Measurements from ENCODE around the gene ROM1.
"Not testable (repeated sequence)": the region's sequence is repeated elsewhere in the genome, so short reads cannot be mapped to it uniquely, and the experiment has no call there.

ROM1 gene

DNA sequence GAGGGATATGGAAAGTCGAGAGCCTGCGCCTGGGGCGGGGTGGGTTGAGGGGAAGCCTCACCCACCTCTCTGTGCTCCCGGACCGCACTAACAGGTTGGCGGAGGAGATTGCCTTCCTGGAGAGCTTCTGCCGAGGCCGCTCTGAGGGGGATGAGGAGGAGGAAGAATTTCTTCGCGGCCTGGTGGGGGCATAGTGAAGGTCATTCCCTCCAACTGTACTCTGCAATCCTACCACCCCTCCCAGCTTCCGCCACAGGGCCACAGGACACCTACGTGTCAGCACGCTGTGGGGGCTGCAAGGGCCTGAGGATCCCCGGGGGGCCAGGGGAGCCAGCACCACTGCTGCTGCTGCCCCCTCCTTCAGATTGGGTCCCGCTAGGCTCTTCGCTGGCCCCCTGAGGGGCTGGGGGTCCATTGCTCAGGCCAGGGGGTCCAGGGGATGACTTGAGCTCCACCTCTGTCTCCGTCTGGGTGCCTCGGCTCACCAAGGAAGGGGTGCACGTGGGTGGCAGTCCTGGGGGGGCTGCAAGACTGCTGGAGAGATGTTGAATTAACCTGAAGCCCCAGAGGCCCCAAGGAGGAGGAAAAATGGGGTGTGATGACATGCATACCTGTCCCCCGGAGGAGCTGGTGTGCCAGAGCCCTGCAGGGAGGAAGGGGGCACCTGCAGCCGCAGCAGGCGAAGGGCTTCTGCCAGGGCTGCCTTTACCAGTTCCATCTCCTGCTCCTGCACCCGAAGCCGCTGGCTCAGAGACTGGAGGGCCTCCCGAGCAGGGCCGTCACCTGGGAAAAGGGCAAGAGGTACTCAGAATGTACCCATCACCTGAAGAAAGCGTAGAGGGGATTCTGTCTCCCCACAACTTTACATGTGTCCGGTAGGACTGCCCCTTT lies 2.0 kb upstream of the ROM1 start:
- DNase-seq: no peak

DNA sequence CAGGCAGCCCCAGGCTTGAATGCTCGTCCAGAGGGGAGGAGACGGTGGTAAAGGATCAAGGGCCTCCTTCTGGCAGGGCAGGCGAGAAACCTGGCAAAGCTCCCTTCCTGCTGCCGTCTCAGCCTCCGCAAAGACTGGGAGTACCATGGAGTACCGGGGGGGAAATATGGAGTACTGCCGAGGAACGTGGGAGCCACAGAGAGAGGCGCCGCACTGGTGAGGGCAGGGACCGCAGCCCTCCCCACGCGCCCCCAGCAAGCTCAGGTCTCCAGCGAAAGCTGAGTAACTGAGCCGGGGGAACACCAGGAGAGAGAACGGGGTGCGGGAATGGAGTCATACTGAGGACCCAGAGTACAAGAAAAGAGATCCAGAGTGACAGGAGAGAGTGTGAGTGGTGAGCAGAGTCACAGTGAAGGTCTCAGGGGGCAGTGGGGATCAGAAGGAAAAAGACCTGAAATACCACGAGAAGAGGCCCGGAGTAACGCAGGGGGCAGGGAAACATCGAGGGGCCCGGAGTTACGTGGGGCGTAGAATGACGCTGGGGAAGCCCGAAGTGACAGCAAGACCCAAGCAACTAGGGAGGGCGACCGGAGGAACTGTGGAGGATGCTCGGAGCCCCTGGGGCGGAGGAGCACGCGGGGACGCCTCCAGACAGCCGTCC lies 1.2 kb upstream of the ROM1 start:
- DNase-seq: no peak

DNA sequence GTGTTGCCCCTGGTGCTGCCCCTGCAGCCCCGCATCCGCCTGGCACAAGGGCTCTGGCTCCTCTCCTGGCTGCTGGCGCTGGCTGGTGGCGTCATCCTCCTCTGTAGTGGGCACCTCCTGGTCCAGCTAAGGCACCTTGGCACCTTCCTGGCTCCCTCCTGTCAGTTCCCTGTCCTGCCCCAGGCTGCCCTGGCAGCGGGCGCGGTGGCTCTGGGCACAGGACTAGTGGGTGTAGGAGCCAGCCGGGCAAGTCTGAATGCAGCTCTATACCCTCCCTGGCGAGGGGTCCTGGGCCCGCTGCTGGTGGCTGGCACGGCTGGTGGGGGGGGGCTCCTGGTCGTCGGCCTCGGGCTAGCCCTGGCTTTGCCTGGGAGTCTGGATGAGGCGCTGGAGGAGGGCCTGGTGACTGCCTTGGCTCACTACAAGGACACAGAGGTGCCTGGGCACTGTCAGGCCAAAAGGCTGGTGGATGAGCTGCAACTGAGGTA lies 278 bp downstream of the ROM1 start:
- DNase-seq: no peak

DNA sequence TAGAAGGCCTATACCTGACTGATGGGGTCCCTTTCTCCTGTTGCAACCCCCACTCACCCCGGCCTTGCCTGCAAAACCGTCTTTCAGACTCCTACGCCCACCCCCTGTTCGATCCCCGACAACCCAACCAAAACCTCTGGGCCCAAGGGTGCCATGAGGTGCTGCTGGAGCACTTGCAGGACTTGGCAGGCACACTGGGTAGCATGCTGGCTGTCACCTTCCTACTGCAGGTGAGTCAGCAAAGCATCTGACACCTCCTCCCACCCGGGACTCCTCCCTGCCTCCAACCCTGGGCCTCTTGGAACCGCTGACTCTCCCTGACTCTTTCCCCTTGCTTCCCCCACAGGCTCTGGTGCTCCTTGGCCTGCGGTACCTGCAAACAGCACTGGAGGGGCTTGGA lies 1.2 kb downstream of the ROM1 start:
- no peak for DNase-seq

DNA sequence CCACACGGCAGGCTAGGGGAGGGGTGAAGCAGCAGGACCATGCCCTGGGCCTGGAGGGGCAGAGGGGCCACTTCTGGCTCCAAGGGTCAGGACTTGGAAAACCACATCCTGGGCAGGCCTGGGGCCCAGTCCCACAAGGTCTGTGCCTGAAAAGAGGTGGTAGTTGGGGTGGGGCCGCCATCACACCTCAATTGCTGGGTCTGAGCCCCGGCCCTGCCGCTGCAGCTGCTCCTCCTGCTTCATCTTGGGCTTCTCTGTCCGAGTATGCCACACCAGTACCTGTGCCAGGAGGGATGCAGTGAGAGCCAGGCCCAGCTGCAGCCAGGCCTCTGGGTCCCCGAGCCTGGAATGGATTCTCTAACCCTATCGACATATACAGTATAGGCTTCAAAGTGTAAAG lies 2.5 kb downstream of the ROM1 start:
- DNase-seq: no peak

DNA sequence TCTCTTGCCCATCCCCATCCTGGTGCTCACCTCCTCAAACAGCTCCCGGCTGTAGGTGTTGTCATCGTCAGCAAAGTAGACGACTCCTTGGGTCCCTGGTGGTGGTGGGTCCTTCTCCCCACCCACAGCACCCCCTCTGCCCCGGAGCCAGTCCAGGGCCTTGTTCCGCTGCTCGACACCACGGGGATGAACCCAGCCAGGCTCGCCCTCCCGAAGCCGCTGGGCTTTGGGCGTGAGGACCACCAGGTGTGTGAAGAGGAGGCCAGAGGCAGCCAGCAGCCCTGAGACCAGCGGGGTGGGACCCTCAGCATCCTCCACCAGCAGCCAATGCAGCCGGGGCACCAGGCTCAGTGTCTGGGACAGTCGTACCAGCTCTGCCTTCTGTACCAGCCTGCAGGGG lies 3.9 kb downstream of the ROM1 start:
- not testable (repeated sequence) for DNase-seq

DNA sequence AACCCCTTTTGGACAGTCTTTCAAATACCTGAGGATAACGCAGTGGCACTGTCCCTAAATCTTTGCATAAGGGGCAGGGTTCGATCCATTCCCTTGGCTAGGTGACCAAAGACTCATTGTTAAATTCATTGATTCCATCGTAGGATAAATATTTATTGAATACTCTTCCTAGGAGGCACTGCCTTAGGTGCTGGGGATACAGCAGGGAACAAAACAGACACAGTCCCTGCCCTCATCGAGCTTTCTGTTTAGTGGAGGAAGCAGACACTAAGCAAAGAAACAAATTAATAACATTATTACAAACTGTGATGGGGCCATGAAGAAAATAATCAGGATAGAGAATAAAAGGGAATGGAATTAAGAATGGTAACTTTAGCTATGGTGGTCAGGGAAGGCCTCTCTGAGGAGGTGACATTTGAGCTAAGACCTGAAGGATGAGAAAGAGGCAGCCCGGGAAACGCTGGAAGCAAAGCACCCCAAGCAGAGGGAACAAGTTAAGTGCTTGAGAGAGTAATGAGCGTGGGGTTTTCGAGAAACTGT lies 8.0 kb downstream of the ROM1 start:
- no peak for DNase-seq

DNA sequence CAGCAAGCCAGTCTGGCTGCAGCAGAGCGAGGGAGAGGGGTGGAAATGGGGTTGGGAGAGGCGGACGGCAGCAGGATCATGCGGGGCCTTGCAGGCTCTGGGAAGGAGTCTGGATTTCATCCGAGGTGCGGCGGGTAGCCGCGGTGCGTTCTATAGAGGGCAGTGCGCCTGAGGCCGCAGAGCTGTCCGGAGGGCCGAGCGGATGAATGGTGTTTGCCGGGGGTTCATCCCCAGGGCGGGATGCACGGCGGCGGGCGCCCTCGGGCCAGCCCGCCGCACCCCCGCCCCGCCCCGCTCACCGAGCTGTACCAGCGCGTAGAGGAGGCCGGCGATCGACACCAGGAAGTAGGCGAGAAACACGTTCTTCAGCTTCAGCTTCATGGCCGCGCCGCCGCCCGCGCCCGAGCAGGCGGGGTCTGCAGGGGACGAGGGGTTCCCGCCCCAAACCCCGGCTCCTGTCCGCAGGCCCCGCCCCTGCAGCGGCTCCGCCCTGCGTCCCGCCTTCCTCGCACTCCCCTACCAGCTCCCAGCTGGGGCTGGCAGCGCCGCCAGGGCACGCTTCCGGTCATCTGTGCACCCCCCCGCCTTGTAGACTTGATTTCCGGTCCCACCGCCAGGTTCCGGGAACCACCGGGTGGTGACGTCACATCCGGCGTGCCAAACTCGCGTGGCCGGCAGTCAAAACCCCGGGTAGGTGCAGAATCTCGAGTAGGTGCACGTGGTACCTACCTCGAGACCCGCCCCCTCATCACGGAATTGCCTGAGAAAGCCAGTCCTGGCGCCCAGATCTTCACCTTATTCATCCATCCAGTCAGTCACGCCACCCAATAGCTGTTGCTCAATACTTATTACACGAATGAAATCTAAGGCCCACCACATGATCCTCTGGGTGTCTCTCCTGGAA lies 8.8 kb downstream of the ROM1 start, which contains the start of gene B3GAT3:
Gene B3GAT3, minus strand, starts transcription at position 420 of the 904 bp plus-strand sequence. Its CDS starts 39 bp downstream, at position 381.
- DNase-seq: peak; percentile 97

DNA sequence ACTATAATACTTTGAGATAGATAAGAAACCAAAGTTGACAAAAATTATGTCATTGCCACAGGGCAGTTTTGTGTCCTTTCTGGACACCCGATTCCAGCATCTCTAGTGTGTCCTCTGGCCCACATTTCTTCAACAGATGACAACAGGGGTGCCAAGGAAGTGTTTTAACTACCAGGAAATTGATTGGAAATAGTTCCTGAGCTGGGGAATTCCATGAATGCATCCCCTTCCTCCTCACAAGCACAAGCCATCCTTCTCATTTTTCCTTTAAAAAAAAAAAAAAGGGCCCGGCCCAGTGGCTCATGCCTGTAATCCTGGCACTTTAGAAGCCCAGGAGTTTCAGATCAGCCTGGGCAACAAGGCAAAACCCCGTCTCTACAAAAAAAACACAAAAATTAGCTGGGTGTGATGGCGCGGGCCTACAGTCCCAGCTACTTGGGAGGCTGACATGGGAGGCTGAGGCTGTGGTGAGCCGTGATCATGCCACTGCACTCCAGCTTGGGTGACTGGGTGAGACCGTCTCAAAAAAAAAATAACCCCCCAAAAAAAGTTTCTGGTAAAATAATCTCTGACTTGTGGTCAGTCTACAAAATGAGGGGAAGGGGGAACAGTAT lies 9.5 kb downstream of the ROM1 start:
- no peak for DNase-seq

DNA sequence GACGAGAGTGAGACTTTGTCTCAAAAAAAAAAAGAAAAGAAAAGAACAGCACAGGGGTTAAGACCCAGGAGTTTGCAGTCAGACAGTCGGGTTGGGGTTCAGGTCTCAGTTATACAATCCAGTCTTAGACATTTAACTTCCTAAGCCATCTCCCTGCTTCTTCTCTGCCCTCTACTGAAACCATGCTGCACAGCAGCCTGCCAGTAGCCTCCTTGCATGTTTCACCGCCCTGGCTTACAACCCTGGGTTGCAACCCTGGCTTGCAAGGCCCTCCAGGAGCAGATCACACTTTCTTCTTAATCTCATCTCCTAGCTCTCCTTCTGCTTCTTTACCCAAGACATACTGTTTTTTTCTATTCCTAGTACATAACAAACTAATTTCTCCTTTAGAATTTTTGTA lies 14.7 kb downstream of the ROM1 start:
- DNase-seq: no peak

DNA sequence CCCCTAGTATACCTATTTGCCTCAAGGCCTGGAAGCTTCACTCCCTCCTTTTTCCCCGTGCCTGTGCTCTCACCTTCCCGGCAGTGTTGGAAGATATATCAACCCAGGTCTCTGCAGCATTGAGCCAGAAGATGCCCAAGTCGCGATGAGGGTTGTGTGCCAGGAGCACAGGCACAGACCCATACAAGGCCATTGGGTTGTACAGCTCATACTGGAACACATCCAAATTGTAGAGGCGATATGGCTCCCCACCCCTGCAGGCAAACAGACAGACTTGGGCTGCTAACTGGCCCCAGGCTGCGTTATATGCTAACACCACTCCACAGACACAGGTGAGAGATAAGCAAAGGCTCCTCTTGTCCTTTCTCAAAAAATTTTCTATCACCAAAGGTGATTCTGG lies 19.4 kb downstream of the ROM1 start:
- DNase-seq: no peak

DNA sequence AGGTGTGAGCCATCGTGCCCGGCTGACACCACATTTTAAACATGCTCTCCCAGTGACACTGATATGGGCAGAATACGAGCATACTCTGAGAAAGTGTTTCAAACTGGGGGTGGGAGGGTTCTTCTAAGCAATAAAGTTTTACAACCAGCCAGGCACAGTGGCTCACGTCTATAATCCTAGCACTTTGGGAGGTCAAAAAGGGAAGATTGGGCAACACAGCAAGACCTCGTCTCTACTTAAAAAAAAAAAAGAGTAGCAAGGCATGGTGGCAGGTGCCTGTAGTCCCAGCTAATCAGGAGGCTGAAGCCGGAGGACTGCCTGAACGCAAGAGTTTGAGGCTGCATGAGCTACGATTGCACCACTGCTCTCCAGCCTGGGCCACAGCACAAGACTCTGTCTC lies 31.2 kb downstream of the ROM1 start:
- DNase-seq: no peak

DNA sequence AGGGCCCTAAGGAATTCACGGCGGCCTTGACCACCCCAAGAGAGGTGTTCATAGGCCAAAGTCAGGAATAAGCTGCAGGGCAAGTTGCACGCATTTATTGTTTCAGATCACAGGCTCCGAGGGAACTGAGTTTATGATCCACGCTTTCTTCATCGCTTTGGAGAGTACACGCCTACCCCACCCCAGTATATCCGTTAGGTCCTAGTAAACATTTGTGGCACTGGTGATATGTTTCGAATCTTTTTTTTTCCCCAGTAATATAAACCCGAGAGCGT lies 32.6 kb downstream of the ROM1 start:
- no peak for DNase-seq

DNA sequence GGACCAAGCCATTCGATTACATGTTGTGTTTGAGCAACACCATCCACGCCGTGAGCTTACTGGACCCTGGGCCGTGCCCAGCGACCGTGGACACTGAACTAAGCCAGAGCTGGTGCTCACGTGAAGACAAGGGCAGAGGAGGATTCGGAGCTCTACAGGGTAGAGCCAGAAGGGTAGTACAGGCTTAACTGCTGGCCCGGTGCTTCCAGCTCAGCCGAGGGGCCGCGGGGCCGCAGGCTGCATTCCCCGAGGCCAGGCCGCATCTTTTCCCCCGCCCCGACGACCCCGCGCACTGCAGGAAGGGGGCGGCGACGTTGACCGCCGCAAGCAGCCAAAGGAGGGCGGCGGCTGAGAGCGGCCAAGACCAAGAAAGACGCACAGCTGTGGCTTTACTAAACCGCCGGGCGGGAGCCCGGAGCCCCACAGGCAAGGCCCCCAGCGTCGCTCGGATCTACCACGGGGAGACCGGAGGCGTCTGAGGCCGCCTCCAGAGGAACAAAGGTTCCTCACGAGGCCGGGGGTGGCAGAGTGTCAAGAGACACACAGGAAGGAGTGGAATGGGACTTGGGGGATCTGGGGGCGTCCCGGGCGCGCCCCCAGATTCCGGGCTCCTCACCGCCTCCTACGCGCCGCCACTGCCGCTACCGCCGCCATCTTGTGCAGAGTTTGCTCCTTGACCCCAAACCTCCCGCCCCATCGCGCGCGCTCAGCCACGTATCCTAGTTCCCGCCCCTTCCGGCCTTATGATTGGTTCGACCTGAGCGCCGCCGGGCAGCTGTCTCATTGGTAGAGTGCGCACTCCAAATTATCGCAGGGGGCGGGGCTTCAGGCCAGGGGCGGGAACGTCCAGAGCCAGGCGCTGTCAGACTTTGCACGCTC lies 33.1 kb downstream of the ROM1 start, which contains the start of gene GANAB:
Gene GANAB, minus strand, starts transcription at position 668 of the 879 bp plus-strand sequence. Its CDS starts 14 bp downstream, at position 654.
- peak; percentile 98 for DNase-seq

DNA sequence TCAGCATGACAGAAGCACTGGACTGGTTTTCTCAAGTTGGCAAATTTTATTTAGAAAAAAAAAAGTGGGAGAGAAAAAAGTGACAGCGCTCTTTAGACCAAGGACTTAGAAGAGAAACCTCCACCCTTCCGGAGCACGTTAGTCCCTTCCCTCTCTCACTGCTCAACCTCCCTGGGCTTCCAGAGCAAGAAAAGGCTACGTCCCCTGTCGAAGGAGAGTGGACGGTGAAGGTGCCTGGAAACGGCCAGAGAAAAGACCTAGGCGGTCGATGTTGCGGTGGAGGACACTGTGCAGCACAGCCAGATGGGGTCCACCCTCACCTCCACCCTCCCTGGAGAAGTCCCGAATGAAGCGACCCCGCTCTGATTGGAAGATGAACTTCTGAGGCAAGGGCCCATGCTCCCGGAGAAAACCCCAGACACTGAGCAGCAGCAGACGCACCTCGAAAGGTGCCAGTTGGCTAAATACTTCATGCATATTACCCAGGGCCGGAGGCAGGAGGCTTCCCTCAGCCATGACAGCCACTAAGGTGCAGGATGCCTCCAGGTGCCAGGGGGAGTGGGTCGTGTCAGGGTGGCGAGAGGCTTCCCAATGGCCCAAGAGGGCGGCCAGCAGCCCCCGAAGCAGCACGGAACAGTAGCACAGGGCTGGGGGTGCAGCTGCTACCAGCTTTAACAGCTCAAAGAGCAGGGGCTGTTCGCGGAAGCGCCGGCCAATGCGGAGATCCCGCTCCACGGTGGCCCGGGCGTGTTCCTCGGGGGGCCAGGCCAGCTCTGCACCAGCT lies 34.0 kb downstream of the ROM1 start:
- DNase-seq: no peak

DNA sequence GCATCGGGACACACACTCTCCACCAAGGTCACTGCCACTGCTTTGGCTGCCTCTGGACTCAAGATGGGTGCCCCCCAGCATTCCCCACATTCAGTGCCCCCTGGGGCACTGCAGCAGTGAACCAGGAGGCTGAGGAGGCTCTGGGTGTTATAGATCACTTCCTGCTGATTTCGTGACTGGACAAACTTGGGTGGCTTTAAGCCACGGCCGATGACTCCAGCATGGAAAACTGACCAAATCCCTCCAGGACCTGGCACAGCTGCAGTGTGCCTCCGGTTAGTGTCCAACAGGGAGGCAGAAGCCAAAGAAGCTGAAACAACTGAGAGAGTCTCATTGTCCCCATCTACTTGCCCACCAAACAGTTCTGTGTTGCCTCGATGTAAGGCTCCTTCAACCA lies 34.5 kb downstream of the ROM1 start:
- no peak for DNase-seq

DNA sequence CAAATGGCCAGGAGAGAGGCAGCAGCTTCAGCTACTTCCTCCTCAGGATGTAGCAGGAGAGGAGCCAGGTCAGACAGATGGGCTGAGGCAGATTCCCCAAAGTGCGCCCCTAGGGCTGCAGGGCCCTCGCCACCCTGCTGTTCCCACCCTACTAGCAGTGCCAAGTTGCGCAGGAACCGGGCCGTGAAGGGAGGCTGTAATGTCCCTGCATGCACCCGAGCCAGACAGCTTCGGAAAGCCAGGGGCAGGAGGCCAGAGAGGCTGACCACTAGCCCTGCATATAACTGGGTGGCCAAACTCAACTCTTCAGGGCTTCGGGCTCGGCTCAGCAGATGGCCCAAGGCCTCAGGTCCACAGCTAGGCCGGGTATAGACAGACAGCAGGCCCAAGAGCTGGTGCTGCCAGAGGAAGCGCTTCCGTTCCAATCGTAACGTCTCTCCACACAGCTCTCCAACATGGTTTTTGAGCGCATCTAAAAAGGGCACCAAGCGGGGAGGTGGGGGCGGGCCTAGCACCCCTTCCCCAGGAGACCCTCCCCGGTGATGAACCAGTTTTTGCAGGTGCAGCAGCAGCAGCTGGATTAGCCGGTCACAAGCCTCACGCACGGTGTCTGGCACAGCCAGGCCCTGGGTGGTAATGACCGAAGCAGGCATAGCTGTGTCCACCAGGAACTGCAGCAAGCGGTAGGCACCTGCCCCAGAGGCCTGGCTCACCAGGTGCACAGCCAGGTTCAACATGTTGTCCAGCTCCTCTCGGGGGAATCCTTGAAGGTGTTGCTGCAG lies 35.3 kb downstream of the ROM1 start:
- DNase-seq: no peak

DNA sequence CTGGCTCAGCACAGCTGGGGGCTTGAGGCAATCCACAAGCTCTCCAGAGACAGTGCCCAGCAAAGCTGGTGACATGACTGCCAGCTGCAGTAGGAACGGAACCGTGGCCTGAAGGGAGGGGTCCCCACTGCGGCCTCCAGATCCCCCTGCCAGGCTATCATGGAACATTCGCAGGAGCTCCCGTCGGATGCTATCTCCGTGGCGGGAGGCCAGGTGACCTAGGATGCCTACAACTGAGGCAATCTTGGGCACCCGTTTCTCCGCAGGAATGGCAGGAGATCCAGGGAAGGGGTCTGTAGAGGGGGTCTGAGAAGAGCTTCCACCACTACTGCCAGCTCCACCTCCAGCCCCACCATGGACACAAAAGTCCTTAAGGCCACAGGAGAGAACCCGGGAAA lies 35.9 kb downstream of the ROM1 start:
- no peak for DNase-seq

DNA sequence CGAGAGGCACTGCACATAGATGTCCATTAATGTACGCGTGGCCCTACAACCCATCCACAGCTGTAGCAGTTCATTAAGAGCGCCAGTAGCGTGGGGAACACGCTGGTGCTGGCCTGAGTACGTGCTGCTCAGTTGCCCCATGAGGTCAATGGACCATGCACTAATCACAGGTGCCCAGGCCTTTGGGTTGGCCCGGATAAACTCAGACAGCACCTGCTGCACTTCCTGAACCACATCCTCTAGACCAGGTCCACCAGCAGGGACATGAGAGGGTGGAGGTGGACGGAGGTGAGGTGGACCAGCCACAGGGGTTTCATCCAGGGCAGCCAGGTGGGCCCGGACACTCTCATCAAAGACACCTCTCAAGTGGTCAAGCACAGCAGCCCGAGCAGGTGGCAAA lies 36.4 kb downstream of the ROM1 start:
- DNase-seq: no peak

DNA sequence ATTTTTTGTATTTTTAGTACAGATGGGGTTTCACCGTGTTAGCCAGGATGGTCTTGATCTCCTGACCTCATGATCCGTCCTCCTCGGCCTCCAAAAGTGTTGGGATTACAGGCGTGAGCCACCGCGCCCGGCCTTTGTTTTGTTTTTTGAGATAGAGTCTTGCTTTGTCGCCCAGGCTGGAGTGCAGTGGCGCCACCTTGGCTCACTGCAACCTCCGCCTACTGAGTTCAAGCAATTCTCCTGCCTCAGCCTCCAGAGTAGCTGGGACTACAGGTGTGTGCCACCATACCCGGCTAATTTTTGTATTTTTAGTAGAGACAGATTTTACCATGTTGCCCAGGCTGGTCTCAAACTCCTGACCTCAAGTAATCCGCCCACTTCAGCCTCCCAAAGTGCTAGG lies 37.2 kb downstream of the ROM1 start:
- DNase-seq: not testable (repeated sequence)

Measured in NCI-H1436 (cell line).